HG03442 (cell line): ENCODE results near the gene GAA.

Experiments used
- ATAC-seq: cut with Tn5 transposase; IDR thresholded peaks from one replicate; pipeline ENCODE4 v1.9.1; 2021; ENCODE audit warnings: mild to moderate bottlenecking, moderate library complexity; ENCODE audit not compliant: unreplicated experiment

Gene GAA

GRCh38 chr17:80102664-80103448, 1.5 kb downstream of the GAA start:
- ATAC-seq = no peak

GRCh38 chr17:80103449-80104085, 2.2 kb downstream of the GAA start:
- ATAC-seq = no peak

- no peak for ATAC-seq
Measured at GRCh38 chr17:80104321-80104955, 3.1 kb downstream of the GAA start.

GRCh38 chr17:80104956-80105375, 3.6 kb downstream of the GAA start:
- ATAC-seq = no peak

- no peak for ATAC-seq
Measured at GRCh38 chr17:80105762-80106161, 4.4 kb downstream of the GAA start.

GRCh38 chr17:80106176-80106575, 4.8 kb downstream of the GAA start:
- no peak for ATAC-seq

GRCh38 chr17:80106751-80107150, 5.4 kb downstream of the GAA start:
- no peak for ATAC-seq

- ATAC-seq = no peak
Measured at GRCh38 chr17:80107231-80108021, 6.0 kb downstream of the GAA start.

GRCh38 chr17:80108036-80108971, 6.9 kb downstream of the GAA start:
- ATAC-seq = no peak

GRCh38 chr17:80109066-80109660, 7.8 kb downstream of the GAA start:
- no peak for ATAC-seq

- no peak for ATAC-seq
Measured at GRCh38 chr17:80109713-80110446, 8.5 kb downstream of the GAA start.

- ATAC-seq = no peak
Measured at GRCh38 chr17:80110447-80110812, 9.0 kb downstream of the GAA start.

GRCh38 chr17:80110927-80111701, 9.7 kb downstream of the GAA start:
- ATAC-seq = no peak

- ATAC-seq = no peak
Measured at GRCh38 chr17:80111702-80112470, 10.5 kb downstream of the GAA start.

- ATAC-seq = no peak
Measured at GRCh38 chr17:80112471-80113032, 11.2 kb downstream of the GAA start.

- ATAC-seq = no peak
Measured at GRCh38 chr17:80113033-80113484, 11.7 kb downstream of the GAA start.

- ATAC-seq = no peak
Measured at GRCh38 chr17:80114758-80115157, 13.4 kb downstream of the GAA start.
